H9 (cell line): ENCODE data around the gene DELE1. TPM values are rescaled to one million over a fixed set of nuclear protein-coding genes. Genes with fewer than 3 reads are reported as not detected.

Experiments
- DNase-seq: peaks from one replicate; pipeline ENCODE4 v3.0.0-alpha.2; 2017
- H2AFZ ChIP-seq: one replicate; pipeline ENCODE4 v1.6.1; 2013; ENCODE audit warnings: mild to moderate bottlenecking, low read length, control low read depth, moderate library complexity
- H2AK5ac ChIP-seq: 2 replicates; pipeline ENCODE4 v1.6.1; 2013; ENCODE audit warnings: low read length, control low read depth, mixed read lengths; ENCODE audit not compliant: insufficient read length
- H2BK120ac ChIP-seq: one replicate; pipeline ENCODE4 v1.6.1; 2013; ENCODE audit warnings: low read depth, mild to moderate bottlenecking, low read length, control low read depth, inconsistent platforms; ENCODE audit not compliant: poor library complexity, severe bottlenecking
- H2BK12ac ChIP-seq: 2 replicates; pipeline ENCODE4 v1.6.1; 2013; ENCODE audit warnings: low read length, control low read depth, mixed read lengths, low read depth; ENCODE audit not compliant: insufficient read length
- H2BK15ac ChIP-seq: 2 replicates; pipeline ENCODE4 v1.6.1; 2013; ENCODE audit warnings: low read depth, low read length, control low read depth
- H2BK20ac ChIP-seq: one replicate; pipeline ENCODE4 v1.6.1; 2013; ENCODE audit warnings: low read depth, mild to moderate bottlenecking, low read length, control low read depth, inconsistent platforms; ENCODE audit not compliant: poor library complexity, severe bottlenecking
- H2BK5ac ChIP-seq: 2 replicates; pipeline ENCODE4 v1.6.1; 2013; ENCODE audit warnings: low read length, control low read depth, mixed read lengths; ENCODE audit not compliant: insufficient read length
- H3K14ac ChIP-seq: 2 replicates; pipeline ENCODE4 v1.6.1; 2013; ENCODE audit warnings: low read length, control low read depth; ENCODE audit not compliant: insufficient read depth
- H3K18ac ChIP-seq: 2 replicates; pipeline ENCODE4 v1.6.1; 2013; ENCODE audit warnings: low read depth, mild to moderate bottlenecking, mixed read lengths, low read length, control low read depth; ENCODE audit not compliant: insufficient read length
- H3K23ac ChIP-seq: 2 replicates; pipeline ENCODE4 v1.6.1; 2013; ENCODE audit warnings: low read length, control low read depth, mixed read lengths, low read depth; ENCODE audit not compliant: insufficient read length
- H3K23me2 ChIP-seq: 2 replicates; pipeline ENCODE4 v1.6.1; 2013; ENCODE audit warnings: low read depth, mild to moderate bottlenecking, mixed read lengths, low read length, control low read depth; ENCODE audit not compliant: insufficient read length, poor library complexity, severe bottlenecking
- H3K27ac ChIP-seq: 2 replicates; pipeline ENCODE4 v1.5.1; 2013; ENCODE audit warnings: low read length, control low read depth, mixed read lengths, low read depth; ENCODE audit not compliant: insufficient read length
- H3K27me3 ChIP-seq: 2 replicates; pipeline ENCODE4 v1.6.1; 2013; ENCODE audit warnings: low read length, control low read depth, inconsistent platforms; ENCODE audit not compliant: insufficient read depth
- H3K4ac ChIP-seq: 2 replicates; pipeline ENCODE4 v1.6.1; 2013; ENCODE audit warnings: low read depth, mild to moderate bottlenecking, control low read depth, inconsistent platforms, low read length, moderate library complexity
- H3K4me1 ChIP-seq: 2 replicates; pipeline ENCODE4 v1.6.1; 2013; ENCODE audit warnings: low read length, control low read depth, inconsistent platforms; ENCODE audit not compliant: insufficient read depth
- H3K4me2 ChIP-seq: 2 replicates; pipeline ENCODE4 v1.6.1; 2013; ENCODE audit warnings: low read length, control low read depth, mixed read lengths; ENCODE audit not compliant: insufficient read length, insufficient read depth
- H3K56ac ChIP-seq: 2 replicates; pipeline ENCODE4 v1.6.1; 2013; ENCODE audit warnings: low read depth, mild to moderate bottlenecking, mixed read lengths, low read length, control low read depth; ENCODE audit not compliant: insufficient read length
- H3K79me1 ChIP-seq: 2 replicates; pipeline ENCODE4 v1.6.1; 2013; ENCODE audit warnings: low read depth, mild to moderate bottlenecking, moderate library complexity, low read length, control low read depth, inconsistent platforms; ENCODE audit not compliant: insufficient read depth, poor library complexity, severe bottlenecking
- H3K79me2 ChIP-seq: 2 replicates; pipeline ENCODE4 v1.6.1; 2013; ENCODE audit warnings: low read length, control low read depth, inconsistent platforms; ENCODE audit not compliant: insufficient read depth
- H3K9ac ChIP-seq: 2 replicates; pipeline ENCODE4 v1.6.1; 2013; ENCODE audit warnings: low read length, control low read depth, mixed read lengths; ENCODE audit not compliant: insufficient read length; ENCODE audit errors: extremely low read depth
- H3K9me3 ChIP-seq: one replicate; pipeline ENCODE4 v1.6.1; 2013; ENCODE audit warnings: low read depth, low read length, inconsistent platforms; ENCODE audit not compliant: control insufficient read depth
- H3T11ph ChIP-seq: one replicate; pipeline ENCODE4 v1.6.1; 2013; ENCODE audit warnings: mild to moderate bottlenecking, low read length, control low read depth, inconsistent platforms
- H4K20me1 ChIP-seq: one replicate; pipeline ENCODE4 v1.6.1; 2013; ENCODE audit not compliant: control insufficient read depth, insufficient read length, insufficient read depth
- H4K5ac ChIP-seq: 2 replicates; pipeline ENCODE4 v1.6.1; 2013; ENCODE audit warnings: low read depth, mild to moderate bottlenecking, mixed read lengths, low read length, control low read depth; ENCODE audit not compliant: insufficient read length
- H4K8ac ChIP-seq: replicated peaks from 2 replicates; pipeline ENCODE4 v1.6.1; 2013; ENCODE audit warnings: low read length, control low read depth, mixed read lengths, low read depth; ENCODE audit not compliant: insufficient read length
- H4K91ac ChIP-seq: 2 replicates; pipeline ENCODE4 v1.6.1; 2013; ENCODE audit warnings: low read depth, mild to moderate bottlenecking, moderate library complexity, mixed read lengths, low read length, control low read depth; ENCODE audit not compliant: insufficient read length
- H3K27ac Mint-ChIP-seq, 3 experiments: 2 replicates in 2 of 3; 3 replicates in 1 of 3; pipeline ENCODE4 v1.8.0; 2020 to 2021; ENCODE audit warnings: mixed read lengths in 3 of 3, mild to moderate bottlenecking in 1 of 3, moderate library complexity in 1 of 3
- H3K27me3 Mint-ChIP-seq: 2 replicates; pipeline ENCODE4 v1.8.0; 2021; ENCODE audit warnings: low read depth, mild to moderate bottlenecking, moderate library complexity, mixed read lengths
- H3K36me3 Mint-ChIP-seq, 3 experiments: 2 replicates in 2 of 3; 3 replicates in 1 of 3; pipeline ENCODE4 v1.8.0; 2020 to 2021; ENCODE audit warnings: low read depth in 3 of 3, mixed read lengths in 3 of 3; ENCODE audit not compliant: insufficient read depth in 1 of 3
- H3K4me1 Mint-ChIP-seq, 2 experiments: 2 replicates each; pipeline ENCODE4 v1.8.0; 2020; ENCODE audit warnings: mixed read lengths in 2 of 2
- H3K4me3 Mint-ChIP-seq, 2 experiments: 2 replicates in 1 of 2; 3 replicates in 1 of 2; pipeline ENCODE4 v1.8.0; 2020 to 2021; ENCODE audit warnings: mild to moderate bottlenecking in 2 of 2, mixed read lengths in 2 of 2, moderate library complexity in 1 of 2
- H3K9me3 Mint-ChIP-seq, 2 experiments: 2 replicates in 1 of 2; 3 replicates in 1 of 2; pipeline ENCODE4 v1.8.0; 2020; ENCODE audit warnings: mild to moderate bottlenecking in 2 of 2, mixed read lengths in 2 of 2, moderate library complexity in 1 of 2
- WGBS: extraction: QIAGEN DNeasy Blood & Tissue Kit; methylation state at CpG from one replicate; pipeline ENCODE4 v1.1.7; 2013; ENCODE audit warnings: missing lambda C conversion rate, low lambda C conversion rate, mixed read lengths; ENCODE audit not compliant: insufficient read length; ENCODE audit errors: extremely low coverage; 5-methylcytosine and 5-hydroxymethylcytosine counted together
- total RNA-seq: library from RNA; stranded (reverse); gene quantifications from 2 replicates; pipeline ENCODE4 v1.2.1, GENCODE V29; 2021
- TF ChIP-seq, protein P1 (sequence below): fragments of 200-600 bp; sonication (generic); conservative IDR thresholded peaks from 3 replicates; pipeline ENCODE4 v1.8.0; 2021; ENCODE audit warnings: antibody characterized with exemption, mild to moderate bottlenecking

The DELE1 gene
- total RNA-seq, 1 experiment from 2014 or later, result 75.3 TPM

DNA sequence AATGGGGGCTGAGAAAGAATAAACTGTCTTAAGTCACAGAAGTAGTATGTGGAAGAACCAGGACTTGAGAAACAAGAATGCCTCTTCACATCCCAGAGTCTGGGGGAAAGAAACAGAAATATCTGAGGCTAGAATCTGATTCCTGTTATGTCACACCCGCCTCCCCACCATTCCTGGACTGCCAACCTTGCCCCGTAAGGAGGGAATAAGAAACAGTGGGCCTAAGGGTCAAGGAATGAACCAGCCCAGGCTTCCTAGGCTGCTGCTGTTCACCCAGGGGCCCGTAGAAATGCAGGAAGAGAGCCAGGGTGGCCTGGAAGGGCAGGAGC lies 49.8 kb upstream of the DELE1 start:
- Histone ChIP-seq H4K5ac (no peak overlapping the region), H3T11ph (no peak overlapping the region), H2BK15ac (no peak overlapping the region), H3K79me1 (peaks cover 11% of the 10 kb centered on the region), H3K9ac (no peak overlapping the region), H3K4me1 (peaks cover 20% of the 10 kb centered on the region), H3K56ac (no peak overlapping the region), H3K4me2 (no peak overlapping the region), H3K27me3 (no peaks in the 10 kb centered on the region), H4K91ac (no peak overlapping the region), H2AFZ (no peak overlapping the region), H2BK20ac (no peak overlapping the region), H3K79me2 (peaks cover 52% of the 10 kb centered on the region), H3K23me2 (peaks cover 23% of the 10 kb centered on the region), H2BK12ac (no peak overlapping the region), H2BK5ac (no peak overlapping the region), H4K8ac (no peak overlapping the region), H3K9me3 (no peaks in the 10 kb centered on the region), H2BK120ac (no peak overlapping the region), H3K23ac (no peak overlapping the region), H3K4ac (no peak overlapping the region), H3K27ac (no peak overlapping the region), H3K18ac (no peak overlapping the region), H4K20me1 (peaks cover 2% of the 10 kb centered on the region), H2AK5ac (no peak overlapping the region), H3K14ac (no peak overlapping the region)
- H3K27me3 Mint-ChIP-seq, result no peaks in the 10 kb centered on the region
- TF ChIP-seq, protein P1, sequence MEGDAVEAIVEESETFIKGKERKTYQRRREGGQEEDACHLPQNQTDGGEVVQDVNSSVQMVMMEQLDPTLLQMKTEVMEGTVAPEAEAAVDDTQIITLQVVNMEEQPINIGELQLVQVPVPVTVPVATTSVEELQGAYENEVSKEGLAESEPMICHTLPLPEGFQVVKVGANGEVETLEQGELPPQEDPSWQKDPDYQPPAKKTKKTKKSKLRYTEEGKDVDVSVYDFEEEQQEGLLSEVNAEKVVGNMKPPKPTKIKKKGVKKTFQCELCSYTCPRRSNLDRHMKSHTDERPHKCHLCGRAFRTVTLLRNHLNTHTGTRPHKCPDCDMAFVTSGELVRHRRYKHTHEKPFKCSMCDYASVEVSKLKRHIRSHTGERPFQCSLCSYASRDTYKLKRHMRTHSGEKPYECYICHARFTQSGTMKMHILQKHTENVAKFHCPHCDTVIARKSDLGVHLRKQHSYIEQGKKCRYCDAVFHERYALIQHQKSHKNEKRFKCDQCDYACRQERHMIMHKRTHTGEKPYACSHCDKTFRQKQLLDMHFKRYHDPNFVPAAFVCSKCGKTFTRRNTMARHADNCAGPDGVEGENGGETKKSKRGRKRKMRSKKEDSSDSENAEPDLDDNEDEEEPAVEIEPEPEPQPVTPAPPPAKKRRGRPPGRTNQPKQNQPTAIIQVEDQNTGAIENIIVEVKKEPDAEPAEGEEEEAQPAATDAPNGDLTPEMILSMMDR, result no peak
- DNase-seq, result no peak
- H3K27ac Mint-ChIP-seq, result peak overlapping the region; percentile 51 to 91 (median 87)
- H3K4me1 Mint-ChIP-seq, result peaks cover 68 to 69% of the 10 kb centered on the region in 2 experiments
- peaks cover 19 to 27% (median 20%) of the 10 kb centered on the region in 3 experiments for H3K36me3 Mint-ChIP-seq
- H3K9me3 Mint-ChIP-seq, result no peaks in the 10 kb centered on the region; a peak in 3 of 5 replicates
- peak overlapping the region; percentile 9 to 94; a peak in 3 of 5 replicates for H3K4me3 Mint-ChIP-seq
- no CpG with 5 or more reads among the region's 3 CpGs for WGBS
